ENCODE data around the gene SYCN. TPM values are rescaled to one million over a fixed set of nuclear protein-coding genes. Genes with fewer than 3 reads are reported as not detected.
A peak's percentile ranks its signal among the peaks of the same experiment; 100 is the strongest.

The SYCN gene
- total RNA-seq, 6 experiments from 2014 or later: not detected

DNA sequence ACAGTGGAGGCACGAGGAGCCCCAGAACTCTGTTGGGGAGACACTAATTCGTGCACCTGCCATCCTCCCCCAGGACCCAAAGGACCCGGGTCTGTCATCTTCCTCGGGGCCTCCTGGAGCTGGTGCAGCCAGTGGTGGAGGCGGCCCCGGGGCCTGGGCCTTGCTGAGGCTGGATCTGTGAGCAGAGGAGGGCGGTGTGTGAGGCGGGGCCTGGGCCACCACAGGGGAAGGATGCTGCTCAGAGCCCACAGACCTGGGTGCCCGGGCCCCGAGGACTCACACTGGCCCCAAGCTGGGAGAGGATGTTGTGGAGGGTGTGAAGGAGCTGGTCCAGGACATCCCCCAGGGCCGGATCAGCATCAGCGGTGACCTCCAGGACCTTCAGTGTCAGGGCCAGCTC lies 32.5 kb upstream of the SYCN start:
- intact Hi-C loops (cut with DNase I): no loop called here

DNA sequence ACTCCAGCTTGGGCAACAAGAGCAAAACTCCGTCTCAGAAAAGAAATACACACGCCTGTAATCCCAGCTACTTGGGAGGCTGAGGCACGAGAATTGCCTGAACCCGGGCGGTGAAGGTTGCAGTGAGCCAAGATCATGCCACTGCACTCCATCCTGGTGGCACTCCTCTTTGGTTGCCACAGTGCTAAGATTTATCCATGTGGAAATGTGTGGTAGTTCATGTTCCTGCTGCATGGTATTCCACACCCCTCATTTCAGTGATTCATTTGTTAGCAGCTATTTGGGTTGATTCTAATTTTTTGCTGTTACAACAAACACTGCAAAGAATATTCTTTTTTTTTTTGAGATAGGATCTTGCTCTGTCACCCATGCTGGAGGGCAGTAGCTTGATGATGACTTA lies 28.6 kb upstream of the SYCN start:
- Histone ChIP-seq H3K4me1 (no peaks in the 10 kb centered on the region), H3K4me3 (no peak overlapping the region), H3K9me3 (no peaks in the 10 kb centered on the region), H3K36me3 (no peaks in the 10 kb centered on the region), H3K27me3 (no peaks in the 10 kb centered on the region), H3K27ac (no peak overlapping the region)
- intact Hi-C loops (cut with DNase I): no loop called here
- DNase-seq (no peak), ATAC-seq (no peak)
- no peak for TF ChIP-seq POLR2A (IDR thresholded peaks at IDR 0.05)
- TF ChIP-seq, protein P1, sequence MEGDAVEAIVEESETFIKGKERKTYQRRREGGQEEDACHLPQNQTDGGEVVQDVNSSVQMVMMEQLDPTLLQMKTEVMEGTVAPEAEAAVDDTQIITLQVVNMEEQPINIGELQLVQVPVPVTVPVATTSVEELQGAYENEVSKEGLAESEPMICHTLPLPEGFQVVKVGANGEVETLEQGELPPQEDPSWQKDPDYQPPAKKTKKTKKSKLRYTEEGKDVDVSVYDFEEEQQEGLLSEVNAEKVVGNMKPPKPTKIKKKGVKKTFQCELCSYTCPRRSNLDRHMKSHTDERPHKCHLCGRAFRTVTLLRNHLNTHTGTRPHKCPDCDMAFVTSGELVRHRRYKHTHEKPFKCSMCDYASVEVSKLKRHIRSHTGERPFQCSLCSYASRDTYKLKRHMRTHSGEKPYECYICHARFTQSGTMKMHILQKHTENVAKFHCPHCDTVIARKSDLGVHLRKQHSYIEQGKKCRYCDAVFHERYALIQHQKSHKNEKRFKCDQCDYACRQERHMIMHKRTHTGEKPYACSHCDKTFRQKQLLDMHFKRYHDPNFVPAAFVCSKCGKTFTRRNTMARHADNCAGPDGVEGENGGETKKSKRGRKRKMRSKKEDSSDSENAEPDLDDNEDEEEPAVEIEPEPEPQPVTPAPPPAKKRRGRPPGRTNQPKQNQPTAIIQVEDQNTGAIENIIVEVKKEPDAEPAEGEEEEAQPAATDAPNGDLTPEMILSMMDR (IDR thresholded peaks at IDR 0.05): no peak
- no CpG with 5 or more reads among the region's 5 CpGs for WGBS (ENCODE audit: insufficient coverage, low coverage, low lambda C conversion rate, missing lambda C conversion rate)

More for the DNA sequence above, 32.5 kb upstream of the SYCN start:
- TF ChIP-seq, protein P1 (IDR thresholded peaks at IDR 0.05): no peak
- TF ChIP-seq POLR2A (IDR thresholded peaks at IDR 0.05): no peak
- no peak overlapping the region for H3K4me3 ChIP-seq
- peak in 1 of 3 donors; percentile 17 for DNase-seq
- ATAC-seq: peak in 1 of 4 donors; percentile 17
- 73% methylated on average over 4 of the region's 12 CpGs for WGBS (ENCODE audit: insufficient coverage, low coverage, low lambda C conversion rate, missing lambda C conversion rate)
- H3K9me3 ChIP-seq: no peaks in the 10 kb centered on the region
- no peaks in the 10 kb centered on the region for H3K4me1 ChIP-seq
- H3K27me3 ChIP-seq: no peaks in the 10 kb centered on the region
- no peaks in the 10 kb centered on the region for H3K36me3 ChIP-seq
- no peak overlapping the region for H3K27ac ChIP-seq

DNA sequence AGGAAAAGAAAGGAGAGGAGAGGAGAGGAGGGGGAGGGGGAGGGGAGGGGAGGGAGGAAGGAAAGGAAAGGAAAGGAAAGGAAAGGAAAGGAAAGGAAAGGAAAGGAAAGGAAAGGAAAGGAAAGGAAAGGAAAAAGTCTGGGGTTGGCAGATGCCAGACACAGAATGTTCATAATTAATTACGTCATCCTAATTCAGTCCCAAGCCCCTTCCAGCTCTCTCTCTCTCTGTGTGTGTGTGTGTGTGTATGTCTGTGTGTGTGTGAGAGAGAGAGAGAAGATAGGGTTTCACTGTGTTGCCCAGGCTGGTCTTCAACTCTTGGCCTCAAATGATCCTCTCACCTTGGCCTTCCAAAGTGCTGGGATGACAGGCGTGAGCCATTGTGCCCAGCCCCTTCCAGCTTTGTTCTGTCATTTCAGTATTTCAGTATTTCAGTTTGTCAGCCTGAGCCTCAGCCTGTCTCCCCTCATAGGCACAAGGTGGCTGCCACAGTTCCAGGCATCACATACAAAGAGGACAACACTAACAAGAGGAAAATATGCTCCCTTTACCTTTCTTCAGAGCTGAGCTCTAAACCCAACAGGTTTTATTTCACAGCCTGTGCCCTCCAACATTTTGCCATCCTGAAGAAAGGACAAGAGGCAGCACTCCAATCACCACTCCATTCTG lies 26.2 kb upstream of the SYCN start:
- 75% methylated on average over 1 of the region's 2 CpGs for WGBS (ENCODE audit: insufficient coverage, low coverage, low lambda C conversion rate, missing lambda C conversion rate)
- no peak overlapping the region for H3K27ac ChIP-seq
- H3K4me3 ChIP-seq: no peak overlapping the region
- H3K4me1 ChIP-seq: no peaks in the 10 kb centered on the region
- no peaks in the 10 kb centered on the region for H3K36me3 ChIP-seq
- TF ChIP-seq POLR2A (IDR thresholded peaks at IDR 0.05): no peak
- TF ChIP-seq, protein P1 (IDR thresholded peaks at IDR 0.05): no peak
- DNase-seq (no peak), ATAC-seq (no peak)
- no peaks in the 10 kb centered on the region for H3K27me3 ChIP-seq
- no peaks in the 10 kb centered on the region for H3K9me3 ChIP-seq
- intact Hi-C loops (cut with DNase I): no loop called here

DNA sequence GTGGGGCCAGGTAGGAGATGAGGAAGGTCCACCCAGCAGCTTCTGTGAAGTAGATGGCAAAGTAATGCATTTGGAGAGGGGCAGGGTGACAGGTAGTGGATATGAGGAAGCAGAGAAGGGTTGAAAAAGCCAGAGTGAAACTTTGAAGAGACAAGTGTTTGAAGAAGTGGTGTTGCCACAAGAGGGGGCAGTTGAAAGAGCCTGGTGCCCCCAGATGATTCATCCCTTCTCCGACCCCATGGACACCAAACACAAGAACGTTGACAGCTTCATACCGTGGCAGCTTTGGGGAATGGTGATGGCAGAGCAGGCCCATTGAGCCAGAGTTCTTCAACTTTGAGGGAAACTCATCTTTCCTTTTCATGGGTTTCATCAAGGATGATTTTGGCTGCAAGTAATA lies 20.8 kb upstream of the SYCN start:
- WGBS (ENCODE audit: insufficient coverage, low coverage, low lambda C conversion rate, missing lambda C conversion rate): 60% methylated on average over 1 of the region's 3 CpGs
- DNase-seq (no peak), ATAC-seq (no peak)
- H3K36me3 ChIP-seq: no peaks in the 10 kb centered on the region
- H3K27me3 ChIP-seq: no peaks in the 10 kb centered on the region
- intact Hi-C loops (cut with DNase I): no loop called here
- no peaks in the 10 kb centered on the region for H3K9me3 ChIP-seq
- no peaks in the 10 kb centered on the region for H3K4me1 ChIP-seq
- no peak overlapping the region for H3K4me3 ChIP-seq
- no peak overlapping the region for H3K27ac ChIP-seq
- no peak for TF ChIP-seq POLR2A (IDR thresholded peaks at IDR 0.05)
- TF ChIP-seq, protein P1 (IDR thresholded peaks at IDR 0.05): no peak
